ENCODE results near the gene UBA52. TPM values are rescaled to one million over a fixed set of nuclear protein-coding genes. Genes with fewer than 3 reads are reported as not detected.
A peak's percentile ranks its signal among the peaks of the same experiment; 100 is the strongest.

UBA52 gene
- total and polyA plus RNA-seq, 2 of the 13 experiments (the other 11 are each of a cell fraction or from before 2014, with no cell fraction given) = 959 to 1,782 TPM

DNA sequence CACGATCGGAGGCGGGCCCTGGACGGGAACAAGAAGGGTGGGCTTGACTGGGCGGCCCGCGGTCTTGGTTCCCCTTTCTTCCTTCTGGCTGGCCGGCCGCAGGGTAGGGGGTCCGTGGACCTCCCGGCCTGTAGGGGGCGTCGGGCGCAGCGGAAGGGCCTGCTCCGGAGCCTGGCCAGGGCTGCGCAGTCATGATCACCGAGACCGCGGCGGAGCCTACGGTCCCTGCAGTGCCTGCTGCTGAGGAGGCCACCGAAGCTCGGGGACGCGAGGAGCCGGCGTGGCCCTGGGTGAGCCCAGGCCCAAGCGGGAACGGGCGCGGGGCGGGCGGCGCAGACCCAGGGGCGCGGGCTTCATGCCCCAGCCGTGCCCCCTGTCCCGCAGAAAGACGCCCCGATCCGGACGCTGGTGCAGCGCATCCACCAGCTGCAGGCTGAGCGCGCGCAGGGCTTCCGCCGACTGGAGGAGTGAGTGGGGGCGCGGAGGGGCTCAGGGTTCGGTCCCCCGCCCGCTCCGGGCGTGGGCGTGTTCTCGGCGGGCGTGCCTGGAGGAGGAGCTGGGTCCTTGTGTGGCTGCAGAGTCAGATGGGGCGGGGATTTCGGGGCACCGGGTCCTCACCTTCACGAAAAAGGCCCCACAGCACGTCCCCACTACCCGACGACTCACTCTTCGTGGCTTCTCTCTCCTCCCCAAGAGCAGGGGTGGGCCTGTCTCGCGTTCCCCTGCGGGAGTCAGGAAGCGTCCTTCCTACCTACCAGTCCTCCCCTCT, 17.1 kb downstream of the UBA52 start, which contains the start of gene REX1BD (continued):
- TF ChIP-seq ATAD3A (CRISPR knock-in tag; IDR thresholded peaks at IDR 0.05) (no peak), RXRA (CRISPR knock-in tag; IDR thresholded peaks at IDR 0.05) (peak; percentile 71), RFX3 (CRISPR knock-in tag; IDR thresholded peaks at IDR 0.05) (no peak), ZNF792 (CRISPR knock-in tag; IDR thresholded peaks at IDR 0.05) (peak; percentile 46; the same call in 1 of the 2 replicates), ASH2L (IDR thresholded peaks at IDR 0.05; ENCODE audit: insufficient read length, low read depth, low read length) (no peak), CENPX (CRISPR knock-in tag; IDR thresholded peaks at IDR 0.05) (no peak), ATM (IDR thresholded peaks at IDR 0.05; ENCODE audit: borderline replicate concordance) (no peak), NFATC3 (CRISPR knock-in tag; IDR thresholded peaks at IDR 0.05) (no peak), ZNF724P (CRISPR knock-in tag; IDR thresholded peaks at IDR 0.05; ENCODE audit: borderline replicate concordance) (no peak), AGO2 (optimal IDR thresholded peaks at IDR 0.05; ENCODE audit: low read depth, low read length) (peak; percentile 94), ZNF713 (CRISPR knock-in tag; IDR thresholded peaks at IDR 0.05) (peak; percentile 89; the same call in 1 of the 2 replicates), ZNF431 (CRISPR knock-in tag; IDR thresholded peaks at IDR 0.05; ENCODE audit: borderline replicate concordance, low read depth) (peak; percentile 68), ZNF75D (CRISPR knock-in tag; IDR thresholded peaks at IDR 0.05; ENCODE audit: borderline replicate concordance) (no peak), ZFP62 (CRISPR knock-in tag; IDR thresholded peaks at IDR 0.05) (no peak), TCF7L2 (IDR thresholded peaks at IDR 0.05; ENCODE audit: low read depth, low read length) (no peak), PRMT3 (CRISPR knock-in tag; IDR thresholded peaks at IDR 0.05; ENCODE audit: borderline replicate concordance, low read depth) (no peak)
- TF ChIP-seq, protein P1, sequence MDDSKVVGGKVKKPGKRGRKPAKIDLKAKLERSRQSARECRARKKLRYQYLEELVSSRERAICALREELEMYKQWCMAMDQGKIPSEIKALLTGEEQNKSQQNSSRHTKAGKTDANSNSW (CRISPR knock-in tag; IDR thresholded peaks at IDR 0.05; ENCODE audit: borderline replicate concordance) = no peak; the same call in 1 of the 2 replicates
- TF ChIP-seq, protein P2, sequence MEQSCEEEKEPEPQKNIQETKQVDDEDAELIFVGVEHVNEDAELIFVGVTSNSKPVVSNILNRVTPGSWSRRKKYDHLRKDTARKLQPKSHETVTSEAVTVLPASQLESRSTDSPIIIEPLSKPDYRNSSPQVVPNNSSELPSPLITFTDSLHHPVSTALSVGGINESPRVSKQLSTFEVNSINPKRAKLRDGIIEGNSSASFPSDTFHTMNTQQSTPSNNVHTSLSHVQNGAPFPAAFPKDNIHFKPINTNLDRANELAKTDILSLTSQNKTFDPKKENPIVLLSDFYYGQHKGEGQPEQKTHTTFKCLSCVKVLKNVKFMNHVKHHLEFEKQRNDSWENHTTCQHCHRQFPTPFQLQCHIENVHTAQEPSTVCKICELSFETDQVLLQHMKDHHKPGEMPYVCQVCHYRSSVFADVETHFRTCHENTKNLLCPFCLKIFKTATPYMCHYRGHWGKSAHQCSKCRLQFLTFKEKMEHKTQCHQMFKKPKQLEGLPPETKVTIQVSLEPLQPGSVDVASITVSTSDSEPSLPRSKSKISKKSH (CRISPR knock-in tag; IDR thresholded peaks at IDR 0.05; ENCODE audit: borderline replicate concordance) = no peak
- TF ChIP-seq, protein P3, sequence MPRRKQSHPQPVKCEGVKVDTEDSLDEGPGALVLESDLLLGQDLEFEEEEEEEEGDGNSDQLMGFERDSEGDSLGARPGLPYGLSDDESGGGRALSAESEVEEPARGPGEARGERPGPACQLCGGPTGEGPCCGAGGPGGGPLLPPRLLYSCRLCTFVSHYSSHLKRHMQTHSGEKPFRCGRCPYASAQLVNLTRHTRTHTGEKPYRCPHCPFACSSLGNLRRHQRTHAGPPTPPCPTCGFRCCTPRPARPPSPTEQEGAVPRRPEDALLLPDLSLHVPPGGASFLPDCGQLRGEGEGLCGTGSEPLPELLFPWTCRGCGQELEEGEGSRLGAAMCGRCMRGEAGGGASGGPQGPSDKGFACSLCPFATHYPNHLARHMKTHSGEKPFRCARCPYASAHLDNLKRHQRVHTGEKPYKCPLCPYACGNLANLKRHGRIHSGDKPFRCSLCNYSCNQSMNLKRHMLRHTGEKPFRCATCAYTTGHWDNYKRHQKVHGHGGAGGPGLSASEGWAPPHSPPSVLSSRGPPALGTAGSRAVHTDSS (CRISPR knock-in tag; conservative IDR thresholded peaks at IDR 0.05) = no peak
- TF ChIP-seq, protein P4, sequence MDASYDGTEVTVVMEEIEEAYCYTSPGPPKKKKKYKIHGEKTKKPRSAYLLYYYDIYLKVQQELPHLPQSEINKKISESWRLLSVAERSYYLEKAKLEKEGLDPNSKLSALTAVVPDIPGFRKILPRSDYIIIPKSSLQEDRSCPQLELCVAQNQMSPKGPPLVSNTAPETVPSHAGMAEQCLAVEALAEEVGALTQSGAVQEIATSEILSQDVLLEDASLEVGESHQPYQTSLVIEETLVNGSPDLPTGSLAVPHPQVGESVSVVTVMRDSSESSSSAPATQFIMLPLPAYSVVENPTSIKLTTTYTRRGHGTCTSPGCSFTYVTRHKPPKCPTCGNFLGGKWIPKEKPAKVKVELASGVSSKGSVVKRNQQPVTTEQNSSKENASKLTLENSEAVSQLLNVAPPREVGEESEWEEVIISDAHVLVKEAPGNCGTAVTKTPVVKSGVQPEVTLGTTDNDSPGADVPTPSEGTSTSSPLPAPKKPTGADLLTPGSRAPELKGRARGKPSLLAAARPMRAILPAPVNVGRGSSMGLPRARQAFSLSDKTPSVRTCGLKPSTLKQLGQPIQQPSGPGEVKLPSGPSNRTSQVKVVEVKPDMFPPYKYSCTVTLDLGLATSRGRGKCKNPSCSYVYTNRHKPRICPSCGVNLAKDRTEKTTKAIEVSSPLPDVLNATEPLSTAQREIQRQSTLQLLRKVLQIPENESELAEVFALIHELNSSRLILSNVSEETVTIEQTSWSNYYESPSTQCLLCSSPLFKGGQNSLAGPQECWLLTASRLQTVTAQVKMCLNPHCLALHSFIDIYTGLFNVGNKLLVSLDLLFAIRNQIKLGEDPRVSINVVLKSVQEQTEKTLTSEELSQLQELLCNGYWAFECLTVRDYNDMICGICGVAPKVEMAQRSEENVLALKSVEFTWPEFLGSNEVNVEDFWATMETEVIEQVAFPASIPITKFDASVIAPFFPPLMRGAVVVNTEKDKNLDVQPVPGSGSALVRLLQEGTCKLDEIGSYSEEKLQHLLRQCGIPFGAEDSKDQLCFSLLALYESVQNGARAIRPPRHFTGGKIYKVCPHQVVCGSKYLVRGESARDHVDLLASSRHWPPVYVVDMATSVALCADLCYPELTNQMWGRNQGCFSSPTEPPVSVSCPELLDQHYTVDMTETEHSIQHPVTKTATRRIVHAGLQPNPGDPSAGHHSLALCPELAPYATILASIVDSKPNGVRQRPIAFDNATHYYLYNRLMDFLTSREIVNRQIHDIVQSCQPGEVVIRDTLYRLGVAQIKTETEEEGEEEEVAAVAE (CRISPR knock-in tag; IDR thresholded peaks at IDR 0.05; ENCODE audit: borderline replicate concordance) = no peak; the same call in 1 of the 2 replicates
- TF ChIP-seq, protein P5, sequence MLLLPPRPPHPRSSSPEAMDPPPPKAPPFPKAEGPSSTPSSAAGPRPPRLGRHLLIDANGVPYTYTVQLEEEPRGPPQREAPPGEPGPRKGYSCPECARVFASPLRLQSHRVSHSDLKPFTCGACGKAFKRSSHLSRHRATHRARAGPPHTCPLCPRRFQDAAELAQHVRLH (CRISPR knock-in tag; IDR thresholded peaks at IDR 0.05; ENCODE audit: borderline replicate concordance, low read depth) = peak; percentile 84; the same call in 1 of the 2 replicates
